GM12891 (cell line): ENCODE data around the gene RAB15.

Experiments
- PAX5 ChIP-seq: IDR thresholded peaks from 2 replicates; pipeline ENCODE4 v1.6.1; 2011; ENCODE audit warnings: low read length, moderate library complexity, mild to moderate bottlenecking; ENCODE audit not compliant: insufficient read depth, severe bottlenecking
- POLR2A ChIP-seq: IDR thresholded peaks from 2 replicates; pipeline ENCODE4 v1.6.1; 2011; ENCODE audit warnings: low read depth, low read length, control low read depth
- POLR2AphosphoS5 ChIP-seq: IDR thresholded peaks from 2 replicates; pipeline ENCODE4 v1.6.1; 2011; ENCODE audit warnings: low read depth, low read length, control low read depth
- POU2F2 ChIP-seq: IDR thresholded peaks from 2 replicates; pipeline ENCODE4 v1.6.1; 2011; ENCODE audit warnings: low read depth, mild to moderate bottlenecking, control low read depth, low read length, moderate library complexity
- TAF1 ChIP-seq: IDR thresholded peaks from 2 replicates; pipeline ENCODE4 v1.6.1; 2011; ENCODE audit warnings: low read depth, low read length, control low read depth

DNA sequence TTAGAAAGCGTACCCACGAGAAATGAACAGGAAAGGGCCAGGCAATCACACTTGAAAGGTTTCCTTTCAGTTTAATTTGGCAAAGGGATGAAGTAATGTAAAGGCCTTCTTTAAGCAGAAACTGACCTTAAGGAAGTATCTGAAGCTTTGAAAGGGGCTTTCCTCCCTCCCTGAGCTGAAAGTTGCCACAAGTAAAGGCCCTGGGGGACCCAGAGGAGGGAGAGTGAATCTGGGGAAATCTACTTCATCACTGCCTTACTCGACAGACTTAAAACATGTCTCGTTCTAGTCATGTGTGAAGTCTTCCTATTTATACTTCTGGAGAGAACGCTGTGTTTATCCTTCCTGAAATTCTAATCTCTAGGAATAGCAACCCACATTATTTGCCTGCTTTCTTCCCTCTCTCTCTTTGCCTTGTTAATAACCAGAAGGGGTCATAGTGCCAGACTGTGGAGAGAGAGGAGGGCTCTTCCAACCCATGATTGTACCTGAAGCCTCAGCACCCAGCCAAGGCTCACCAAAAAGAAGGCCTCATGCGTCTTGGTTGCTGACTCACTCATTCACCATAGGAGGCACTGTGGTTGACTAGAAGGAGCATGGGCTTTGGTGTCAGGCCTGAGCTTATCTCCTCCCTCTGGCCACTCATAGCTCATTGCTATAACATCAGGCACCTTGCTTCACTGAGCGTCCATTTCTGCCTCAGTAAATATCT, 19.4 kb downstream of the RAB15 start:
- TF ChIP-seq TAF1 = no peak
- TF ChIP-seq POLR2A = no peak
- no peak for TF ChIP-seq POU2F2
- TF ChIP-seq POLR2AphosphoS5 = no peak
- no peak for TF ChIP-seq PAX5
